Stimulated activated naive B cell treated with anti-CD40 and anti-IgM and Interleukin-4, amounts not matched to agents 10 μg/mL and 1 μg/mL and 100 μg/mL, for 72 hours (primary cell): Measurements from ENCODE around the gene ZNF485.
A peak's percentile ranks its signal among the peaks of the same experiment; 100 is the strongest.
"Not testable (repeated sequence)": the region's sequence is repeated elsewhere in the genome, so short reads cannot be mapped to it uniquely, and the experiment has no call there.

ENCODE experiments used
- ATAC-seq, 2 donors: fragments of 150-1000 bp; cut with Tn5 transposase; replicated peaks; 2 replicates each; pipeline ENCODE4 v1.10.0; 2021; ENCODE audit warnings: moderate library complexity in 1 of 2
- DNase-seq: peaks from one replicate; pipeline ENCODE4 v3.0.0; 2021
- H3K27ac Mint-ChIP-seq: one replicate; pipeline ENCODE4 v1.8.0; 2022; ENCODE audit warnings: mild to moderate bottlenecking, mixed read lengths
- H3K27me3 Mint-ChIP-seq, 2 donors: one replicate each; pipeline ENCODE4 v1.8.0; 2022; ENCODE audit warnings: mixed read lengths in 2 of 2
- H3K36me3 Mint-ChIP-seq, 2 donors: one replicate each; pipeline ENCODE4 v1.8.0; 2022; ENCODE audit warnings: mixed read lengths in 2 of 2, mild to moderate bottlenecking in 1 of 2
- H3K4me1 Mint-ChIP-seq, 2 donors: one replicate each; pipeline ENCODE4 v1.8.0; 2022; ENCODE audit warnings: mixed read lengths in 2 of 2, mild to moderate bottlenecking in 1 of 2
- H3K4me3 Mint-ChIP-seq, 2 donors: one replicate each; pipeline ENCODE4 v1.8.0; 2022; ENCODE audit warnings: mild to moderate bottlenecking in 2 of 2, mixed read lengths in 2 of 2, moderate library complexity in 1 of 2
- H3K9me3 Mint-ChIP-seq, 2 donors: one replicate each; pipeline ENCODE4 v1.8.0; 2022; ENCODE audit warnings: mixed read lengths in 2 of 2, mild to moderate bottlenecking in 1 of 2

ZNF485 gene

GRCh38 chr10:43606323-43607198, at the start of gene ZNF485:
ZNF485 (plus strand) TSS chr10:43606438; CDS start chr10:43607051, 613 bp downstream.
- Mint-ChIP-seq H3K27ac (peak within 1 kb of the TSS; percentile 84), H3K27me3 (peaks cover 5 to 6% of the 10 kb centered on the region in 2 donors), H3K4me3 (peak within 1 kb of the TSS; percentile 80 to 89), H3K4me1 (peaks cover 16 to 33% of the 10 kb centered on the region in 2 donors), H3K36me3 (peaks cover 28 to 36% of the 10 kb centered on the region in 2 donors), H3K9me3 (peaks cover 0 to 6% of the 10 kb centered on the region in 2 donors)
- DNase-seq (peak; percentile 72), ATAC-seq (peak; percentile 98 to 99)

GRCh38 chr10:43557214-43557613, 49.0 kb upstream of the ZNF485 start:
- Mint-ChIP-seq H3K36me3 (peaks cover 62 to 85% of the 10 kb centered on the region in 2 donors), H3K27ac (no peak overlapping the region), H3K4me3 (no peak overlapping the region), H3K4me1 (no peaks in the 10 kb centered on the region), H3K27me3 (no peaks in the 10 kb centered on the region), H3K9me3 (peaks cover 33 to 36% of the 10 kb centered on the region in 2 donors)
- no peak for DNase-seq
- no peak for ATAC-seq

GRCh38 chr10:43569681-43570080, 36.6 kb upstream of the ZNF485 start:
- ATAC-seq (no peak), DNase-seq (no peak)
- H3K27ac Mint-ChIP-seq, result no peak overlapping the region
- peaks cover under 1 to 3% of the 10 kb centered on the region in 2 donors for H3K9me3 Mint-ChIP-seq
- H3K4me3 Mint-ChIP-seq, result no peak overlapping the region
- peaks cover 18 to 35% of the 10 kb centered on the region in 2 donors for H3K4me1 Mint-ChIP-seq
- H3K36me3 Mint-ChIP-seq, result peaks cover 16 to 32% of the 10 kb centered on the region in 2 donors
- H3K27me3 Mint-ChIP-seq, result no peaks in the 10 kb centered on the region

- DNase-seq (no peak), ATAC-seq (no peak)
- H3K4me3 Mint-ChIP-seq, result no peak overlapping the region
- peaks cover 16 to 31% of the 10 kb centered on the region in 2 donors for H3K36me3 Mint-ChIP-seq
- H3K27ac Mint-ChIP-seq, result no peak overlapping the region
- no peaks in the 10 kb centered on the region for H3K27me3 Mint-ChIP-seq
- peaks cover 20 to 44% of the 10 kb centered on the region in 2 donors for H3K4me1 Mint-ChIP-seq
- H3K9me3 Mint-ChIP-seq, result peaks cover 5 to 7% of the 10 kb centered on the region in 2 donors
These were observed 35.3 kb upstream of the ZNF485 start for GRCh38 chr10:43570971-43571370.

- no peak for DNase-seq
- no peaks in the 10 kb centered on the region for H3K27me3 Mint-ChIP-seq
- H3K9me3 Mint-ChIP-seq, result peaks cover 12% of the 10 kb centered on the region in 2 donors
- ATAC-seq, result no peak
- peaks cover 12 to 29% of the 10 kb centered on the region in 2 donors for H3K36me3 Mint-ChIP-seq
- peak overlapping the region; percentile 87 to 97 for H3K4me3 Mint-ChIP-seq
- peaks cover 26 to 47% of the 10 kb centered on the region in 2 donors for H3K4me1 Mint-ChIP-seq
- peak overlapping the region; percentile 82 for H3K27ac Mint-ChIP-seq
These were observed 32.8 kb upstream of the ZNF485 start for GRCh38 chr10:43573250-43574000.

- Mint-ChIP-seq H3K9me3 (peaks cover 12% of the 10 kb centered on the region in 2 donors), H3K4me1 (peaks cover 26 to 47% of the 10 kb centered on the region in 2 donors), H3K4me3 (peak within 1 kb of the TSS; percentile 93 to 97), H3K36me3 (peaks cover 12 to 29% of the 10 kb centered on the region in 2 donors), H3K27ac (peak within 1 kb of the TSS; percentile 95), H3K27me3 (no peaks in the 10 kb centered on the region)
- DNase-seq, result peak; percentile 89
- peak; percentile 97 to 98 for ATAC-seq
These were observed 32.0 kb upstream of the ZNF485 start, which contains the start of gene ZNF239 for GRCh38 chr10:43574001-43574892. ZNF239 (minus strand) TSS chr10:43574616; CDS start chr10:43558079, 16,537 bp downstream.

- DNase-seq (no peak), ATAC-seq (no peak)
- Mint-ChIP-seq H3K9me3 (peaks cover 12% of the 10 kb centered on the region in 2 donors), H3K27me3 (no peaks in the 10 kb centered on the region), H3K4me1 (peaks cover 26 to 47% of the 10 kb centered on the region in 2 donors), H3K36me3 (peaks cover 12 to 29% of the 10 kb centered on the region in 2 donors), H3K4me3 (peak overlapping the region; percentile 93 to 97), H3K27ac (peak overlapping the region; percentile 72)
These were observed 31.3 kb upstream of the ZNF485 start for GRCh38 chr10:43574906-43575305.

- peaks cover 20 to 40% of the 10 kb centered on the region in 2 donors for H3K4me1 Mint-ChIP-seq
These were observed 30.2 kb upstream of the ZNF485 start for GRCh38 chr10:43576062-43576461.

GRCh38 chr10:43576580-43576979, 29.7 kb upstream of the ZNF485 start:
- Mint-ChIP-seq H3K36me3 (peaks cover 8 to 13% of the 10 kb centered on the region in 2 donors), H3K27me3 (peaks cover 5 to 13% of the 10 kb centered on the region in 2 donors), H3K4me3 (no peak overlapping the region), H3K27ac (no peak overlapping the region), H3K9me3 (peaks cover 12 to 17% of the 10 kb centered on the region in 2 donors), H3K4me1 (peaks cover 16 to 36% of the 10 kb centered on the region in 2 donors)
- DNase-seq (no peak), ATAC-seq (no peak)

More at GRCh38 chr10:43576062-43576461, 30.2 kb upstream of the ZNF485 start:
- Mint-ChIP-seq H3K27me3 (peaks cover 5 to 8% of the 10 kb centered on the region in 2 donors), H3K36me3 (peaks cover 8 to 18% of the 10 kb centered on the region in 2 donors), H3K9me3 (peaks cover 12 to 17% of the 10 kb centered on the region in 2 donors), H3K27ac (peak overlapping the region; percentile 9), H3K4me3 (peak overlapping the region in 1 of 2 donors; percentile 64)
- DNase-seq, result no peak
- no peak for ATAC-seq

GRCh38 chr10:43584051-43584450, 22.2 kb upstream of the ZNF485 start:
- DNase-seq (no peak), ATAC-seq (no peak)
- peaks cover 0 to 2% of the 10 kb centered on the region in 2 donors for H3K36me3 Mint-ChIP-seq
- peaks cover 0 to 5% of the 10 kb centered on the region in 2 donors for H3K9me3 Mint-ChIP-seq
- no peak overlapping the region for H3K4me3 Mint-ChIP-seq
- no peak overlapping the region for H3K27ac Mint-ChIP-seq
- peaks cover 23 to 46% of the 10 kb centered on the region in 2 donors for H3K27me3 Mint-ChIP-seq
- H3K4me1 Mint-ChIP-seq, result no peaks in the 10 kb centered on the region

- H3K9me3 Mint-ChIP-seq, result peaks cover 0 to 5% of the 10 kb centered on the region in 2 donors
- no peak overlapping the region for H3K27ac Mint-ChIP-seq
- H3K36me3 Mint-ChIP-seq, result peaks cover 0 to 2% of the 10 kb centered on the region in 2 donors
- DNase-seq (no peak), ATAC-seq (no peak)
- H3K4me1 Mint-ChIP-seq, result no peaks in the 10 kb centered on the region
- H3K4me3 Mint-ChIP-seq, result no peak overlapping the region
- peaks cover 28 to 46% of the 10 kb centered on the region in 2 donors for H3K27me3 Mint-ChIP-seq
These were observed 21.2 kb upstream of the ZNF485 start for GRCh38 chr10:43585046-43585445.

GRCh38 chr10:43585981-43586729, 20.1 kb upstream of the ZNF485 start:
- H3K36me3 Mint-ChIP-seq, result no peaks in the 10 kb centered on the region
- ATAC-seq (no peak), DNase-seq (no peak)
- no peaks in the 10 kb centered on the region for H3K4me1 Mint-ChIP-seq
- H3K9me3 Mint-ChIP-seq, result peaks cover 0 to 1% of the 10 kb centered on the region in 2 donors
- H3K4me3 Mint-ChIP-seq, result no peak overlapping the region
- peaks cover 26 to 37% of the 10 kb centered on the region in 2 donors for H3K27me3 Mint-ChIP-seq
- H3K27ac Mint-ChIP-seq, result no peak overlapping the region

- H3K4me3 Mint-ChIP-seq, DNase-seq, ATAC-seq, H3K36me3 Mint-ChIP-seq, H3K27ac Mint-ChIP-seq, H3K9me3 Mint-ChIP-seq, H3K4me1 Mint-ChIP-seq: not testable (repeated sequence)
- peaks cover 26 to 32% of the 10 kb centered on the region in 2 donors for H3K27me3 Mint-ChIP-seq
These were observed 19.5 kb upstream of the ZNF485 start for GRCh38 chr10:43586730-43587115.
